Uterus (tissue), 2 donors: Measurements from ENCODE around the gene ZNF524.
A peak's percentile ranks its signal among the peaks of the same experiment; 100 is the strongest.

Experiments used
- CTCF ChIP-seq, 4 experiments: fragments of 200-600 bp in 2 of 4; fragments of 450-650 bp in 2 of 4; sonication (generic) in 2 of 4; IDR thresholded peaks; one replicate each; pipeline ENCODE4 v1.5.1; 2016 to 2019; ENCODE audit warnings: antibody characterized with exemption in 4 of 4, mild to moderate bottlenecking in 2 of 4, moderate library complexity in 1 of 4
- POLR2A ChIP-seq, 2 donors: fragments of 450-650 bp; IDR thresholded peaks; one replicate each; pipeline ENCODE4 v1.6.1; 2016; ENCODE audit warnings: antibody characterized with exemption in 2 of 2, mild to moderate bottlenecking in 1 of 2, moderate library complexity in 1 of 2

DNA sequence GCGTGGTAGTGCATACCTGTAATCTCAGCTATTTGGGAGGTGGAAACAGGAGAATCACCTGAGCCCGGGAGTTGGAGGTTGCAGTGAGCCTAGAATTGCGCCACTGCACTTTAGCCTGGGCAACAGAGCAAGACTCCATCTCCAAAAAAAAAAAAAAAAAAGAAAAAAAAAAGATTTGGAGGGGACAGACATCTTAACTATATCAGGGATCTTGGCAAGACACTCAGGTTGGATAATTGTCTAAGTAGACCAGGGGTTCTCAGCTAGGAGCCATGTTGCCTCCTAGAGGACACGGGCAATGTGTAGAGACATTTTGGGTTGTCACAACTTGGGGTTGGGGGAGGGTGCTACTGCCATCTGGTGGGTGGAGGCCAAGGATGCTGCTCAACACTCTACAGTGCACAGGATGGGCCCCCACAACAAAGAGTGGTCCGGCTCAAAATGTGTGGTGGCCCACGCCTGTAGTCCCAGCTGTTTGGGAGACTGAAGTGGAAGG lies 38.8 kb downstream of the ZNF524 start:
- TF ChIP-seq POLR2A (IDR thresholded peaks at IDR 0.05) (no peak), CTCF (IDR thresholded peaks at IDR 0.05) (peak in 3 of 4 experiments; percentile 15 to 36 (median 33))
